HepG2 (cell line): Measurements from ENCODE around the gene GABBR2. TPM values are rescaled to one million over a fixed set of nuclear protein-coding genes. Genes with fewer than 3 reads are reported as not detected.

Experiments used
- ATAC-seq: fragments of 200-7000 bp; cut with Tn5 transposase; 3 replicates; pipeline ENCODE4 v1.9.1; 2020; ENCODE audit warnings: mild to moderate bottlenecking, moderate library complexity
- BruUV-seq: library from RNA; stranded (reverse); fragments of 400-500 nt; replicated peaks from 2 replicates; lab custom pipeline; 2021; lab: Mats Ljungman, UMichigan
- CTCF ChIA-PET: fragments of 300-600 bp; formaldehyde crosslinking; extraction: SDS; loops from one replicate; lab custom pipeline; 2021; ENCODE audit warnings: low total read pairs, inconsistent platforms, low intra/inter-chr PET ratio; lab: Yijun Ruan, JAX
- POLR2A ChIA-PET: fragments of 350-600 bp; sonication (Branson Sonifier 250); formaldehyde crosslinking; loops from one replicate; lab custom pipeline; 2020; ENCODE audit warnings: antibody characterized with exemption, inconsistent platforms; lab: Yijun Ruan, JAX
- DNase-seq: peaks from one replicate; pipeline ENCODE4 v3.0.0-alpha.2; 2015; ENCODE audit warnings: low spot score
- FAIRE-seq: peaks from 3 replicates; lab custom pipeline; 2011; peaks lifted over from hg19 to GRCh38; lab: Jason Lieb, UNC
- H2AFZ ChIP-seq: one replicate; pipeline ENCODE4 v1.6.1; 2011; ENCODE audit warnings: low read length, inconsistent platforms
- H3K27ac ChIP-seq: fragments of 300-600 bp; 3 replicates; pipeline ENCODE4 v1.8.0; 2011; ENCODE audit warnings: mixed run types, mild to moderate bottlenecking, mixed read lengths, low read length, inconsistent platforms; ENCODE audit not compliant: insufficient read depth; ENCODE audit errors: extremely low read length
- H3K27me3 ChIP-seq, 2 experiments: fragments of 200-600 bp in 1 of 2; 2 replicates in 1 of 2; 3 replicates in 1 of 2; pipeline versions ENCODE4 v1.6.0 to v1.8.0; 2011; ENCODE audit warnings: low read length in 2 of 2, mild to moderate bottlenecking in 2 of 2, moderate library complexity in 2 of 2, inconsistent platforms in 1 of 2; ENCODE audit not compliant: insufficient read depth in 2 of 2, control insufficient read depth in 1 of 2
- H3K36me3 ChIP-seq, 2 experiments: fragments of 200-600 bp in 1 of 2; replicated peaks in 1 of 2; 2 replicates in 1 of 2; 3 replicates in 1 of 2; pipeline versions ENCODE4 v1.5.1 to v1.8.0; 2011; ENCODE audit warnings: low read length in 2 of 2, inconsistent platforms in 1 of 2; ENCODE audit not compliant: insufficient read depth in 2 of 2, control insufficient read depth in 1 of 2
- H3K4me1 ChIP-seq: 2 replicates; pipeline ENCODE4 v1.5.1; 2012; ENCODE audit warnings: low read length, inconsistent platforms; ENCODE audit not compliant: insufficient read depth
- H3K4me2 ChIP-seq: 2 replicates; pipeline ENCODE4 v1.6.0; 2011; ENCODE audit warnings: low read depth, low read length, inconsistent platforms
- H3K4me3 ChIP-seq, 3 experiments: fragments of 200-600 bp in 1 of 3; sonication (generic), shearing (Covaris generic) in 1 of 3; replicated peaks in 1 of 3; 2 replicates each; pipeline ENCODE4 v1.5.1; 2011 to 2016; ENCODE audit warnings: low read length in 3 of 3, inconsistent platforms in 2 of 3, low read depth in 2 of 3, mild to moderate bottlenecking in 2 of 3, control low read depth in 1 of 3, mixed read lengths in 1 of 3; ENCODE audit not compliant: insufficient read depth in 1 of 3
- H3K79me2 ChIP-seq: one replicate; pipeline ENCODE4 v1.6.1; 2011; ENCODE audit warnings: low read length, inconsistent platforms; ENCODE audit not compliant: insufficient read depth
- H3K9ac ChIP-seq: 2 replicates; pipeline ENCODE4 v1.6.0; 2011; ENCODE audit warnings: mild to moderate bottlenecking, low read depth, low read length, inconsistent platforms; ENCODE audit not compliant: insufficient read depth
- H3K9me3 ChIP-seq: 2 replicates; pipeline ENCODE4 v1.5.1; 2012; ENCODE audit warnings: mild to moderate bottlenecking, low read length
- H4K20me1 ChIP-seq: 2 replicates; pipeline ENCODE4 v1.6.0; 2011; ENCODE audit warnings: inconsistent platforms, mild to moderate bottlenecking, low read length, moderate library complexity; ENCODE audit not compliant: insufficient read depth
- ATF2 ChIP-seq: sonication (generic); formaldehyde crosslinking; IDR thresholded peaks from 2 replicates; pipeline ENCODE4 v1.4.0; 2020; ENCODE audit warnings: missing genetic modification reagents
- BHLHE40 ChIP-seq: IDR thresholded peaks from 2 replicates; pipeline ENCODE4 v1.6.1; 2011; ENCODE audit warnings: low read length, improper control_type of control experiment
- CBX1 ChIP-seq: IDR thresholded peaks from one replicate; pipeline ENCODE4 v1.6.1; 2016; ENCODE audit warnings: antibody characterized with exemption, low read depth
- CEBPB ChIP-seq: IDR thresholded peaks from 2 replicates; pipeline ENCODE4 v1.6.1; 2011; ENCODE audit warnings: low read depth, low read length, improper control_type of control experiment, borderline replicate concordance
- FOXA1 ChIP-seq, 2 experiments: fragments of 450-650 bp in 1 of 2; sonication (generic) in 1 of 2; formaldehyde crosslinking in 1 of 2; IDR thresholded peaks; 2 replicates each; pipeline versions ENCODE4 v1.4.0 to v1.6.1; 2016 to 2020; ENCODE audit warnings: missing genetic modification reagents in 1 of 2
- HMGA1 ChIP-seq: sonication (generic); formaldehyde crosslinking; conservative IDR thresholded peaks from 2 replicates; pipeline ENCODE4 v1.4.0; 2020; ENCODE audit warnings: missing genetic modification reagents
- HNF4A ChIP-seq: sonication (generic); formaldehyde crosslinking; IDR thresholded peaks from 2 replicates; pipeline ENCODE4 v1.4.0; 2020; ENCODE audit warnings: missing genetic modification reagents
- IKZF5 ChIP-seq: IDR thresholded peaks from 2 replicates; pipeline ENCODE4 v1.6.1; 2018; ENCODE audit warnings: missing genetic modification reagents, mild to moderate bottlenecking, missing compliant biosample characterization
- KDM3A ChIP-seq: IDR thresholded peaks from 2 replicates; pipeline ENCODE4 v1.6.1; 2018; ENCODE audit warnings: low read depth, missing compliant biosample characterization
- REPIN1 ChIP-seq: sonication (generic); formaldehyde crosslinking; IDR thresholded peaks from 2 replicates; pipeline ENCODE4 v1.8.0; 2022; ENCODE audit warnings: missing genetic modification reagents, low read depth, mild to moderate bottlenecking, borderline replicate concordance
- THRA ChIP-seq: sonication (generic); formaldehyde crosslinking; IDR thresholded peaks from 2 replicates; pipeline ENCODE4 v1.4.0; 2020; ENCODE audit warnings: missing genetic modification reagents, borderline replicate concordance
- ZKSCAN5 ChIP-seq: sonication (generic); formaldehyde crosslinking; IDR thresholded peaks from 2 replicates; pipeline ENCODE4 v1.5.1; 2020; ENCODE audit warnings: mild to moderate bottlenecking, missing genetic modification reagents
- ZNF143 ChIP-seq: sonication (generic); formaldehyde crosslinking; IDR thresholded peaks from 2 replicates; pipeline ENCODE4 v1.4.0; 2020; ENCODE audit warnings: missing genetic modification reagents
- ZNF225 ChIP-seq: sonication (generic); formaldehyde crosslinking; IDR thresholded peaks from 2 replicates; pipeline ENCODE4 v1.4.0; 2020; ENCODE audit warnings: mild to moderate bottlenecking, missing genetic modification reagents
- ZNF230 ChIP-seq: sonication (generic); formaldehyde crosslinking; IDR thresholded peaks from 2 replicates; pipeline ENCODE4 v1.4.0; 2020; ENCODE audit warnings: mild to moderate bottlenecking, missing genetic modification reagents
- ZNF430 ChIP-seq: sonication (generic); formaldehyde crosslinking; IDR thresholded peaks from 2 replicates; pipeline ENCODE4 v1.9.0; 2021; ENCODE audit warnings: mild to moderate bottlenecking, missing genetic modification reagents
- ZNF749 ChIP-seq: sonication (generic); formaldehyde crosslinking; IDR thresholded peaks from 2 replicates; pipeline ENCODE4 v1.8.0; 2022; ENCODE audit warnings: mild to moderate bottlenecking, missing genetic modification reagents, moderate library complexity, borderline replicate concordance
- ZSCAN21 ChIP-seq: sonication (generic); formaldehyde crosslinking; IDR thresholded peaks from 2 replicates; pipeline ENCODE4 v1.8.0; 2022; ENCODE audit warnings: mild to moderate bottlenecking, missing genetic modification reagents, moderate library complexity, borderline replicate concordance
- ZSCAN30 ChIP-seq: sonication (generic); formaldehyde crosslinking; IDR thresholded peaks from 2 replicates; pipeline ENCODE4 v1.5.0; 2020; ENCODE audit warnings: mild to moderate bottlenecking, missing genetic modification reagents
- WGBS: methylation state at CpG from one replicate; pipeline ENCODE4 v1.1.6; 2017; ENCODE audit warnings: low lambda C conversion rate; 5-methylcytosine and 5-hydroxymethylcytosine counted together
- in situ Hi-C: cut with HindIII; loops from 2 replicates; pipeline ENCODE4 v1.10.0; 2017; ENCODE audit warnings: low pct_unique_long_range_greater_than_20kb; ENCODE audit not compliant: extremely low pct_ligation_motif_present
- intact Hi-C: fragments of 100-400 bp; cut with micrococcal nuclease; formaldehyde crosslinking; loops from one replicate; pipeline ENCODE4 v1.10.0; 2022; ENCODE audit not compliant: unreplicated experiment
- polyA plus RNA-seq, 8 experiments: library from polyadenylated mRNA; depleted of rRNA in 3 of 8; stranded (reverse) in 7 of 8; unstranded in 1 of 8; fragments of >200 nt; fragmentation: Illumina TruSeq in 4 of 8; extraction: Trizol in 4 of 8; gene quantifications; 2 replicates each; pipeline versions ENCODE4 v1.2.1 to v1.2.3, GENCODE V29; 2011 to 2016; ENCODE audit warnings: low read depth in 4 of 8, missing spikeins in 1 of 8, mixed read lengths in 1 of 8; ENCODE audit not compliant: insufficient read depth in 1 of 8
- total RNA-seq, 5 experiments: library from RNA; depleted of rRNA; stranded (reverse); fragments of >200 nt; fragmentation: Illumina TruSeq; extraction: Trizol; gene quantifications; 2 replicates each; pipeline ENCODE4 v1.2.3, GENCODE V29; 2016; ENCODE audit warnings: low read depth in 1 of 5
- TF ChIP-seq, protein P1 (sequence below): sonication (generic); formaldehyde crosslinking; IDR thresholded peaks from 2 replicates; pipeline ENCODE4 v1.4.0; 2020; ENCODE audit warnings: mild to moderate bottlenecking, missing genetic modification reagents, borderline replicate concordance

The GABBR2 gene
- total and polyA plus RNA-seq, 2 of the 13 experiments (the other 11 are each of a cell fraction or from before 2014, with no cell fraction given) = 0.02 TPM; not detected in 1

GRCh38 chr9:98374385-98375051 is 334.2 kb downstream of the GABBR2 start:
- DNase-seq (peak; percentile 41), ATAC-seq (peak; percentile 78), FAIRE-seq (peak; percentile 67)
- H2AFZ ChIP-seq = no peak overlapping the region
- H3K79me2 ChIP-seq = no peaks in the 10 kb centered on the region
- BruUV-seq = no TSS peak
- no peak overlapping the region for H3K27ac ChIP-seq
- in situ Hi-C loops (no loop called here), intact Hi-C loops (no loop called here)
- H4K20me1 ChIP-seq = no peaks in the 10 kb centered on the region
- no peak overlapping the region; the same call in 1 of the 2 replicates for H3K4me2 ChIP-seq
- H3K4me1 ChIP-seq = peaks cover 11% of the 10 kb centered on the region
- no peaks in the 10 kb centered on the region for H3K27me3 ChIP-seq
- ChIA-PET CTCF (no interaction called here), POLR2A (no interaction called here)
- H3K9me3 ChIP-seq = no peaks in the 10 kb centered on the region
- H3K9ac ChIP-seq = no peak overlapping the region
- WGBS = 6% methylated on average over 7 of the region's 10 CpGs
- no peaks in the 10 kb centered on the region for H3K36me3 ChIP-seq
- H3K4me3 ChIP-seq = no peak overlapping the region
- TF ChIP-seq CBX1 (no peak), IKZF5 (no peak), THRA (no peak), FOXA1 (IDR thresholded peaks at IDR 0.05) (no peak), FOXA1 (CRISPR knock-in tag; IDR thresholded peaks at IDR 0.05) (0 out of 2 replicates have a peak, but pooled peaks have one; percentile 10), CEBPB (peak; percentile 35; the same call in 1 of the 2 replicates), ZNF143 (CRISPR knock-in tag) (no peak), ATF2 (CRISPR knock-in tag) (no peak), ZNF230 (CRISPR knock-in tag) (no peak), ZKSCAN5 (CRISPR knock-in tag) (no peak), HNF4A (CRISPR knock-in tag) (peak; percentile 22; the same call in 1 of the 2 replicates), HMGA1 (CRISPR knock-in tag) (no peak), KDM3A (no peak), ZSCAN30 (CRISPR knock-in tag) (no peak), ZNF430 (CRISPR knock-in tag) (no peak), ZNF749 (no peak), ZSCAN21 (CRISPR knock-in tag) (no peak), REPIN1 (CRISPR knock-in tag) (no peak), BHLHE40 (peak; percentile 55; the same call in 1 of the 2 replicates), ZNF225 (CRISPR knock-in tag) (no peak)
- TF ChIP-seq, protein P1, sequence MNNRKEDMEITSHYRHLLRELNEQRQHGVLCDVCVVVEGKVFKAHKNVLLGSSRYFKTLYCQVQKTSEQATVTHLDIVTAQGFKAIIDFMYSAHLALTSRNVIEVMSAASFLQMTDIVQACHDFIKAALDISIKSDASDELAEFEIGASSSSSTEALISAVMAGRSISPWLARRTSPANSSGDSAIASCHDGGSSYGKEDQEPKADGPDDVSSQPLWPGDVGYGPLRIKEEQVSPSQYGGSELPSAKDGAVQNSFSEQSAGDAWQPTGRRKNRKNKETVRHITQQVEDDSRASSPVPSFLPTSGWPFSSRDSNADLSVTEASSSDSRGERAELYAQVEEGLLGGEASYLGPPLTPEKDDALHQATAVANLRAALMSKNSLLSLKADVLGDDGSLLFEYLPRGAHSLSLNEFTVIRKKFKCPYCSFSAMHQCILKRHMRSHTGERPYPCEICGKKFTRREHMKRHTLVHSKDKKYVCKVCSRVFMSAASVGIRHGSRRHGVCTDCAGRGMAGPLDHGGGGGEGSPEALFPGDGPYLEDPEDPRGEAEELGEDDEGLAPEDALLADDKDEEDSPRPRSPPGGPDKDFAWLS (CRISPR knock-in tag) = no peak
